ENCODE data around the gene SCN2B.
A peak's percentile ranks its signal among the peaks of the same experiment; 100 is the strongest.
"Not testable (repeated sequence)": the region's sequence is repeated elsewhere in the genome, so short reads cannot be mapped to it uniquely, and the experiment has no call there.

SCN2B gene

DNA sequence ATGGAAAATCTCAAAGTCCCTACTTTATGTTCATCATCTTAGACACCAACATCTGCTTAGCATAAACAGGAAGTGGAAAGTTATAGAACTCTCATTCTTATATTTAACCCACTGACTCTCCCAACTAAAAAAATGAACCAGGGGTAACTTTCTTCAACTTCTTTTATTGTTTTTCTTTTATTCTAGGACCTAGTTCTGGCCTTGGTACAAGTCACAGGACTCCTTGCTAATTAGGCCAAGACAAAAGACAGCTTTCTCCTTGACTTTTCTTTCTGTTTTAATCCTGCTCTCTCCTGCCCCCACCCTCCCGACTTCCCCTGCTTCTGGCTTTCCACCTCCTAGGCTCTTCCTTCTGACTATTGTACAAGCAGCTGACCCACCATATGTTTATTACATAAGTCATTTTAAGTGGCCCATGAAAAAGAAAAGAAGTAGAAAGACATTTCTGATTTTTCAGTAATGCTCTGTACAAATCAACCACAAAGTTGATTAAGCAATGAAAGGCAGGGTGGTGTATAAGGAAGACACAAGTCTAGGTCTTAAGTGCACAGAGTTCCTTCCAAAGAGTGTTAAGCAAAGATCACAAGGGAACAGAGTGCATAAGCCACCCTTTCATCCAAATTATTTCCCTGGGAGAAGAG, 30.1 kb upstream of the SCN2B start:
- no peak for DNase-seq (ENCODE audit: low read depth)

- no peak for DNase-seq (ENCODE audit: low read depth)
Observed at GRCh38 chr11:118205606-118206378, 29.4 kb upstream of the SCN2B start.

DNA sequence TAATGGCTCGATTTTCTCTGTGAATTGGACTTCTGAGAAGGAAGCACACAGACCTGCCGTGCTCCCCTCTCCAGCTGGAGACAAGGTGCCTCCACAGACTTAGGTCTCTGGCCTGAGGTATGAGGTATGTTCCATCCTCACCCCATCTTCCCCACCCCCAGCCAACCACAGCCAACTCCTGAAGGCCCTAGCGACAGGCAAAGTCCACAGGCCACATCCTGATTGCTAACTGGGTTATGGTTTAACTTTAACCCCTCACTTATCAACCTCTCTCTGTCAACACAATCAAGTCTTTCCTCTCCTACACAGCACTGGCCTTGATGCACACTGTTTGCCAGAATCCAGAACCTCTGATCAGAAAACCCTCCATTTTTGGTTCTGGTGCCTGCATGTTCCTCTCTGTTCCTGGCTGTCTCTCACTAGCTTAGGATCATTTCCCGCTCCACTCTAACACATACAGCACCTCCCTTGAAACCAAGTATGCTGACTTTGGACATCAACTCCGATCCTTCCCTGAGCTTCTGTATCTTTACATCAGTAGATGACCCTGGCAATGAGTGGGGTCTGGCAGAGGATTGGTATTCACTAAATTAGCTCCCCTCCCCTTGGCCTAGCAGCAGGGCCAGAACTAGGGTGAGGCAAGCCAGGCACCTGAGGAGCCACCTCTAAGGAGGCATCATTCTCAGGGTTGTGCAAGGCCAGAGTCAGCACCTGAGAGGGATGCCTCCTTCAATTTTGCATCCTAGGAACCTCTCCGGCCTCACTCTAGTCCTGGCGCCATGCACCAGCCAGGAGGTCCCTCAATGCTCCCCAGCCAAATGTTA, 26.4 kb upstream of the SCN2B start:
- DNase-seq (ENCODE audit: low read depth): no peak

DNA sequence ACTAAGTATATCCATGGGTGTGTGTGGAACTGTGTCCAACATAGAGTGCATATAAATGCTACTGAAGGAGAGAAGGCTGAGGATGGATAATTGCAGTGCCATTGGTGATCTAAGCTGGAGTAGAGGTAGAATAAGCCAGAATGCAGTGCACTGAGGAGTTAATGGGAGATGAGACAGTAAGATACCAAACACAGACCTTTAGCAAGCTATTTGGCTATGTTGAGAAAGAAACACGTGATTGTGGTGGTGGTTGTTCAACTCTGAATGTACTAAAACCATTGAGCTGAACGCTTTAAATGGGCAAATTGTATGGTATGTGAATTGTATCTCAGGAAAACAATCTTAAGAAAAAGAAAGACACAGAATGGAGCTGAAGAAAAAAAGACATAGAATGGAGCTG, 25.5 kb upstream of the SCN2B start:
- no peak for DNase-seq (ENCODE audit: low read depth)

- no peak for DNase-seq (ENCODE audit: low read depth)
Observed at GRCh38 chr11:118200901-118201680, 24.7 kb upstream of the SCN2B start.

DNA sequence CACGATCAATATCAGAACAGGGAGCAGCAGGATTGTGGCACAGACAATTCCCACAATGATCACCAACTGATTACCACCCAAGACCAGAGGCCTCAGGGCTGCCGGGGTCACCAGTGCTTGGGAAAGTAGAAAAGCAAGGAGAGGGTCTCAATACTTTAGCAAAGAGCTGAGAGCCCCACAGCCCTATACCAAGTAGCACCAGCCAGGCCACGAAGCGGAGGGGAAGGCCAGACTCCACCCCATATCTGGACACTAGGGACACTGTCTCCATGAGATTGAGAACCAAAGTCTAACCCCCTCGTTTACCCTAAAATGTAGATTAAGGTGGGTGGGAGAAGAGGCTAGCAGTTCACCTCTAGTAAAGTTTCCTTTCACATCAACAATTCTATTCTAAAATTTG, 24.1 kb upstream of the SCN2B start:
- no peak for DNase-seq (ENCODE audit: low read depth)

GRCh38 chr11:118199135-118199534, 22.7 kb upstream of the SCN2B start:
- DNase-seq (ENCODE audit: low read depth): no peak

DNA sequence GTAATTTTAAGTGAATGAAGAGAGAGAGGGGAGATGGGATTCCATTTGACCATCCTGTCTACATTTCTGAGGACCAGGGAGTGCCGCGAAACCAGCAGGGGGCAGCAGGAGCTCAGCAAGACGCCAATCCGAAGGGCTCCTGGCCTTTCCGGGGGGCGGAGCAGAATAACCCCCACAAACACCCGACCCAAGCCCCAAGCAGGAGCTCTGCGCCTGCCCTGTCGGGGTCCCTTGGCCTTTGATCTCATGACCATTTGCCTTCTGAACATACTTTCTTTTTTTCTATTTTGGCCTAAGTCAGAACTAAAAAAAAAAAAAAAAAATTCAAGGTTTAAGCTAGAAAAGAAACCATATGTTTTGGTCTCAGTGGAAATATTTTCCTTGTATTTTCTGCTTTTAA, 21.9 kb upstream of the SCN2B start:
- peak; percentile 75 for DNase-seq (ENCODE audit: low read depth)

- no peak for DNase-seq (ENCODE audit: low read depth)
Observed at GRCh38 chr11:118194835-118195627, 18.6 kb upstream of the SCN2B start.

DNA sequence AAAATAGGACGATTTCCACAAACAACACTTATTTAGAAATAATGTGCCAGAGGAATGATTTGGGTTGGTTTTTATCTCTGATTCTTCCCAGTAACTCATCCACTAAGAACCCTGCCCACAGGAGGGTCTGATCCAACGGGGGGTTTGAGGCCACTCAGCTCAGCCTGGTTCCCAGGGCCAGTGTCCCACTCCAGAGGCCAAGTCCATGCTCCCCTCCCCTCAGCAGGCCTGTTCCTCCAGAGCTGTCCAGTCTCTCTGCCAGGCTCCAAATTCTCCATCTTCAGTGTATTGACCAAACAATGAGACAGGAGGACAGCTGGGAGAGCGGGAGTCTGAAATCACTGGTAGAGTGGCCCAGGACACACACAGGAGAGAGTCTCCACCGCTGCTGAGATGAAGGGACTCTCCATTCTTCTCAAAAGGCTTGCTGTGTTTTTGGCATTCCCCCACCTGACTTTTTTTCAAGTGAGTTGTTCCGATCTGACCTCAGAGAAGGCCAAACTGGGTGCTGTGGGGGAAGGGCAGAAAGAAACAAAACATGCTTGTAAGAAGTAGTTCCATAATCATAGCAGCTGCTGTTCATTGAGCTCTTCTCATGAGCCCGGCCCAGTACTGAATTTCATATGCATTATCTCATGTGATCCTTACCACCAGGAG, 17.6 kb upstream of the SCN2B start:
- DNase-seq (ENCODE audit: low read depth): no peak

- DNase-seq (ENCODE audit: low read depth): not testable (repeated sequence)
Observed at GRCh38 chr11:118192817-118193216, 16.4 kb upstream of the SCN2B start.

- not testable (repeated sequence) for DNase-seq (ENCODE audit: low read depth)
Observed at GRCh38 chr11:118190942-118191506, 14.6 kb upstream of the SCN2B start.

DNA sequence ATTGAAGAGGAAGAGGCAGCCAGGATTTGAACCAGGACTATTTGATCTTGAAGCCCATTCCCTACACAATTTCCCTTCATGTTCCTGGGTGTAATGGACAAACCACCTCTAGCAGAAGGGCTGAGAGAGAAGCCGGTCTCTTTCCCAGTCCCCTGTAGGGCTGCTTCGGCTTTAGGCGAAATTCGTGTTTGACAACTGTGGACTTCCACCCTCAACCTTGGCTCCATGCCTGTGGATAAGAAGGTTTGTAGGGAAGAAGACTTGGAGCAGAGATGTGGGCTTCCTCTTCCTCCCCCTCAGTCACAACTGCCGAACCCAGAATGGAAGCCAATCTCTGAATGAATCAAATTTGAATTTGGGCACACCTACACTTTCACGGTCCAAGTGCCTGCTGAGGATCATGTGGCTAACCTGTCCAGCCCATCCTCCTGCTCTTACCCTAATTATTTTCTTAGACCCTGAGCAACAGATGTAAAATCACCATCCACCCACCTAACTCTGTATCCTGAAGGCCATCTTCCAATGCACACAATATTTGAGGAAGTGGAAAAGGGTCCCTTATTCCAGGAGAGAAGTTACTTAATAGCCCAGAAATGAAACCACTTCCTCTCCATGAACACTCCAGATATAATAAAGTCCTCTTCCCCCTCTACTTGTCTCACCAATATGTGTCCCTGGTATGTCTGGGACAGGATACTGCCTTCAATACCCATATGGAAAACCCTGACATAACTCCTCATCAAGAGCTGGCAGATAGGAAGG, 10.1 kb upstream of the SCN2B start:
- DNase-seq (ENCODE audit: low read depth): no peak

- DNase-seq (ENCODE audit: low read depth): no peak
Observed at GRCh38 chr11:118184784-118185579, 8.5 kb upstream of the SCN2B start.

DNA sequence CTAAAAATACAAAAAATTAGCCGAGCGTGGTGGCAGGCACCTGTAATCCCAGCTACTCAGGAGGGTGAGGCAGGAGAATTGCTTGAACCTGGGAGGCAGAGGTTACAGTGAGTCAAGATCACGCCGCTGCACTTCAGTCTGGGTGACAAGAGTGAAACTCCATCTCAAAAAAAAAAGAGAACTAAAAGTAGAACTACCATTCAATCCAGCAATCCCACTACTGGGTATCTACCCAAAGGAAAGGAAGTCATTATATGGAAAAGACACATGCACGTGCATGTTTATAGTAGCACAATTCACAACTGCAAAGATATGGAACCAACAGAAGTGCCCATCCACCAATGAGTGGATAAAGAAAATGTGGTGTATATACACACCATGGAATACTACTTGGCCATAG, 7.3 kb upstream of the SCN2B start:
- DNase-seq (ENCODE audit: low read depth): not testable (repeated sequence)

DNA sequence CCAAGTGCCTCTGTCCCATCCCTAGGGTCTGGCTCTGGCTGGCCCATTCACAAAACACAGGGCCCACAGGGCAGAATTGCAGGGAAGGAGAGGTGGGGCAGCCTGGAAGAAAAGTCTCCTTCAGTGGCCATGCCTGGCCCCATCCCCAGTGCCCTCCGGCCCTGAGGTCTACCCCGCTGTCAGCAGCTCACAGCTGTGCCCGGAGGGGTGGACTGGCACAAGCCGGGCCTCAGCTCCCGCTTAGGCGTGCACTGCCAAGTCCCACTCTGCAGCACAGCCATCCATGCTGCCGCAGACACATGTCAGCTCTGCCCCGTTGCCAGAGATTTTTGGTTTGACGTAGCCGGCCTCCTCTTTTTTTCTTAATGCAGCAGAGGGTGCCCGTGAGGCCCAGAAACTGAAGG, 3.9 kb upstream of the SCN2B start:
- DNase-seq (ENCODE audit: low read depth): no peak

- no peak for DNase-seq (ENCODE audit: low read depth)
Observed at GRCh38 chr11:118176778-118177134, 317 bp upstream of the SCN2B start.

- no peak for DNase-seq (ENCODE audit: low read depth)
Observed at GRCh38 chr11:118175031-118175992, 1.1 kb downstream of the SCN2B start.

All from activated T-helper 9 cell treated with anti-CD3 and anti-CD28 coated beads, Interleukin-2, amount 50 U/mL, for 16 hours (primary cell).